ES-I3 (cell line): ENCODE data around the gene NOD2.

Experiments
- H3K36me3 ChIP-seq: 2 replicates; pipeline ENCODE4 v1.6.1; 2013; ENCODE audit warnings: mild to moderate bottlenecking, low read length, control low read depth, moderate library complexity; ENCODE audit not compliant: insufficient read depth
- H3K4me1 ChIP-seq: 2 replicates; pipeline ENCODE4 v1.6.1; 2013; ENCODE audit warnings: mild to moderate bottlenecking, control low read depth, low read length; ENCODE audit not compliant: insufficient read depth
- H3K9ac ChIP-seq: 2 replicates; pipeline ENCODE4 v1.6.1; 2013; ENCODE audit warnings: low read depth, mild to moderate bottlenecking, low read length, moderate library complexity
- H3K9me3 ChIP-seq: 2 replicates; pipeline ENCODE4 v1.6.1; 2013; ENCODE audit warnings: mild to moderate bottlenecking, low read length, moderate library complexity; ENCODE audit not compliant: control insufficient read depth, insufficient read depth

The NOD2 gene

DNA sequence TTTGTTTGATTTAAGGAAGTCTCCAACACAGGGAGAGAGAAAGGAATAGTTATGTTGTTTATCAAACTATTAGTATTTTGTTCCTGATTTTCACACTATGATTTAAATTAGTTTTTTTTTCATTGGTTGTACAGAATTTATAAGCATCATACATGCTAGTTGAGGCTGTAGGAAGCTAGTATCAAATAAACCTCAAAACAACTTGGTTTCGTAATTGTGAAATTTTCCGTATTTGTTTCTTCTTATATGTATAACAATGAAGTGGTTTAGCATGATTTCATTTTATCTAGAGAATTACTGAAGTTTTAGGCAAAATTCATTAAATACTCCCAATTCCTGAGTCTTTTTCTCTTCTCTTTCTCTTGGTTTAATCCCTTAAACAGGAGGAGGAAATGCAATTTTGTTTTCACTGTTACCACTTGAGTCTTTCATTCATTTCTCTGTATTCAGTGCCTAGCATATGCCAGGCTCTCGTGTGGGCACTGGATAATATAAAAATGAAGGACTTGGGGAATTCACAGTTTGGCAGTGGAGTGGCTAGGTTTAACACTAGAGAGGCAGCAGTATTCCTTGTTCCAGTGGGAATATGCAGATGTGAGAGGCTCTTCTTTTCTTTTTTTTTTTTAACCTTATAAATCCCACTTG, 50.3 kb downstream of the NOD2 start:
- Histone ChIP-seq H3K9ac (no peak overlapping the region), H3K4me1 (peaks cover 15% of the 10 kb centered on the region; the same call in 1 of the 2 replicates), H3K36me3 (no peaks in the 10 kb centered on the region; the same call in 1 of the 2 replicates), H3K9me3 (no peaks in the 10 kb centered on the region)

DNA sequence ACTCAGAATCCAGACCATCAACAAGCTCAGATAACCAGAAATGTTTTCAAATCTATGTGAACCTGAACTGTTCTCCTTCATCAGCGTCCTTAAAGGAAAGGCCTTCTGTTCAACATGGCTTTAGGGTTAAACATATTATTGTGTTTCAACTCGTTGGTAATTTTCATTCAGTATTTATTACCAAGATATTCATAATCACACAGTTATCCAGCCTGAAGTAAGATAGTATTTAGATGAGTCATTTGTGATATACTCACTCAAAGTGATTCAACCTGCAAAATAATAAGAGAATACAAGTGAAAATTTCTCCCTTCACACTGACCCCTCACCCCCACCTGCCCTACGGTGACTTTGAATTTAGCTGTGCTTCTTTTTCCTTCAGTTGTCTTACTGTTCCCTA, 51.5 kb downstream of the NOD2 start:
- peaks cover 15% of the 10 kb centered on the region; the same call in 1 of the 2 replicates for H3K4me1 ChIP-seq
- no peak overlapping the region for H3K9ac ChIP-seq
- no peaks in the 10 kb centered on the region for H3K9me3 ChIP-seq
- H3K36me3 ChIP-seq = no peaks in the 10 kb centered on the region; the same call in 1 of the 2 replicates

DNA sequence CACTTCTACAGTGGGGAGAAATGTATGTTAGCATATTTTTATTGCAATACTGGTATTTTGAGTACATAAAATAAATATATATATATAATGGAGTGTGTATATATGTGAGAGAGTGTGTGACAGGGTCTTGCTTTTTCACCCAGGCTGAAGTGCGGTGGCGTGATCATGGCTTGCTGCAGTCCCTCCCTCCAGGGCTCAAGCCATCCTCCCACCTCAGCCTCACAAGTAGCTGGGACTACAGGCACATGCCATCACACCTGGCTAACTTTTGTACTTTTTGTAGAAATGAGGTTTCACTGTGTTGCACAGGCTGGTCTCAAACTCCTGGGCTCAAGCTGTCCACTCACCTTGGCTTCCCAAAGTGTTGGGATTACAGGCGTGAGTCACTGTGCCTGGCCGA, 52.5 kb downstream of the NOD2 start:
- H3K9ac ChIP-seq = no peak overlapping the region
- no peaks in the 10 kb centered on the region for H3K9me3 ChIP-seq
- peaks cover 15% of the 10 kb centered on the region; the same call in 1 of the 2 replicates for H3K4me1 ChIP-seq
- H3K36me3 ChIP-seq = no peaks in the 10 kb centered on the region; the same call in 1 of the 2 replicates

DNA sequence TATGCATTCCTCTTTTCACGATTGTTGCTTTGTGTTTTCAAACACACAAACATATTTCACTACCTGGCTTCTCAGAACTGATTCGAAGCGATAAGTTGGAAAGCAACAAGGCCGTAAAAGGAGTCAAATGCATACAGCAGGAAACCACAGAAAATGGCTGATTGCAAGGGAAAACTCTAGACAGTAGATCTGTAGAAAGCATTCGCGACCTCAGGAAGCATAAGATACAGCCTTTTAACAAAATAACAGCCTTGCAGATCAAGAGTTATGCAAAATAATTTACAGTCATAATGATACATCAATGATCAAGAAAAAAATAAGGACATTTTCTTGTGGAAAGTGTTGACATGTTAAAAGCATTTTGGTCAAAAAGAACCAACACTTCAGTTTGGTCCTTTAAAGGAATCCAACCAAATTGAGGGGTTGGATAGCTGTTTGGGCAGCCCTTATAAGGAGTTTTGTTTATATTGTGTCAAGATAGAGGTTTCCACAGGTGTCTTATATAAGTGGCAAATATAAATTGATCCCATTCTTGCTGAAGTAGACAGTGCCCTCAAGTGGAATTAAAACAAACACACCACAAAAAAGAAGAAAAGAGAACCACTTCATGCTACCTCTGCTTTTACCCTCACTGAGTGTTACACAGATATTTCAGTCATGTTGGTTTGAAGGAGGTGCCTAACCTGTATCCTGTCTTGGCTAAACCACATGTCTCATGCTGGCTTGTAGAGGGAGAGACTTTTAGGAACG, 54.0 kb downstream of the NOD2 start:
- H3K9ac ChIP-seq = no peak overlapping the region
- H3K36me3 ChIP-seq = no peaks in the 10 kb centered on the region; the same call in 1 of the 2 replicates
- H3K4me1 ChIP-seq = peaks cover 15% of the 10 kb centered on the region; the same call in 1 of the 2 replicates
- no peaks in the 10 kb centered on the region for H3K9me3 ChIP-seq

DNA sequence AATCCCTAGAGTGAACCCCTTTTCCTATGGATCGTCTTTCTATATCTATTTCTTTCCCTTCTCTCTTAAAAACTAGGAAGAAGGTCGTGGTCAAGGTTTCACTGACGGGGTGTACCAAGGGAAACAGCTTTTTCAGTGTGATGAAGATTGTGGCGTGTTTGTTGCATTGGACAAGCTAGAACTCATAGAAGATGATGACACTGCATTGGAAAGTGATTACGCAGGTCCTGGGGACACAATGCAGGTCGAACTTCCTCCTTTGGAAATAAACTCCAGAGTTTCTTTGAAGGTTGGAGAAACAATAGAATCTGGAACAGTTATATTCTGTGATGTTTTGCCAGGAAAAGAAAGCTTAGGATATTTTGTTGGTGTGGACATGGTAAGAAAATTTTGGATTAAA, 58.1 kb downstream of the NOD2 start:
- Histone ChIP-seq H3K36me3 (no peaks in the 10 kb centered on the region; the same call in 1 of the 2 replicates), H3K4me1 (no peaks in the 10 kb centered on the region), H3K9ac (no peak overlapping the region), H3K9me3 (no peaks in the 10 kb centered on the region)

DNA sequence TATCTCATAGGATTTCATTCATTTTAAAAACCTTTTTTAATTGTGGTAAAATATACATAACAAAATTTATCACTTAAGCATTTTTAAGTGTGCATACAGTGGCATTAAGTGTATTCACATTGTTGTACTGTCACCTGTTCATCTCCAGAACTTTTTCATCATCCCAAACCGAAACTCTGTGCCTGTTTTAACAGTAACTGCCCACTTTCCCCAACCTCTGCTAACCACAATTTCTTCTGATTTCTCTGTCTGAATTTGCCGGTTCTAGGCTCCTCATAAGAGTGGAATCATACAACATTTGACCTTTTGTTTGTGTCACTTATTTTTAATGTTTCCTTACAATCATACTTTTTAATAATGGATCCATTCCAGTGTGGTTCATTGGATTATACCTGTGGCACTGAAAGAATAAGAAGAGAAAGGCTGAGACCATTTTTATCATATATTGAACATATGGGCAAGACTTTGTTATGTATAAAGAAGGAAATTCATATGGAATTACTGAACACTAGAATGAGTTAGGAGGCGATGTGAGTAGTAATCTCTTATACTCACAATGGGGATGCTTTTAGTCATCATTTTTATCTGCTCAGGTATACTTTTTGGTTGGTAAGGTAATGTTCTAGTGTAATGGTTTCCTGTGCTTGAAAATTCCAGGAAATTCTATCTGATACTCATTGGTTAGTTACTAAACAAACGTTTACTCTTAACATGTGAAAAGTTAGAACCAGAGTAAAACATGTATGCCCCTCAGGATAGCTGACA, 59.2 kb downstream of the NOD2 start:
- no peaks in the 10 kb centered on the region for H3K36me3 ChIP-seq
- H3K9ac ChIP-seq = no peak overlapping the region
- H3K9me3 ChIP-seq = no peaks in the 10 kb centered on the region
- H3K4me1 ChIP-seq = no peaks in the 10 kb centered on the region

DNA sequence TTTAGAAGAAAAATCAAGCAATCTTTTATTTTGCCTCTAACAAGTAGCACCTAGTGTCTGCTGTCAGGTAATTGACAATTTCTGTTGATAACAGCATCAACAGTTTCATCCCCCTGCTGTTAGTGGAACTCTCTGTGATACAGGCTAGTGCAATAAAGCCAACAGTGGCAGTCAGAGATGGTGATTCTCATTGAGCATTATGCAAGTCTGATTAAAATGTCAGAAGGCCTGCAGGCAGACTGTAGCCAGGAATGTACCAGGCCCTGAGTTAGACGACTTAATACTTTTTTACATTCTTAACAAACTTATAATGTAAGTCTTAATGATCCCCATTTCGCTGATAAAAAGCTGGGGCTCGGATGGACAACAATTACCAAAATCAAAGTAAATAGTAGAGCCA, 63.1 kb downstream of the NOD2 start:
- H3K4me1 ChIP-seq = no peaks in the 10 kb centered on the region
- no peaks in the 10 kb centered on the region for H3K36me3 ChIP-seq
- H3K9ac ChIP-seq = no peak overlapping the region
- no peaks in the 10 kb centered on the region for H3K9me3 ChIP-seq

DNA sequence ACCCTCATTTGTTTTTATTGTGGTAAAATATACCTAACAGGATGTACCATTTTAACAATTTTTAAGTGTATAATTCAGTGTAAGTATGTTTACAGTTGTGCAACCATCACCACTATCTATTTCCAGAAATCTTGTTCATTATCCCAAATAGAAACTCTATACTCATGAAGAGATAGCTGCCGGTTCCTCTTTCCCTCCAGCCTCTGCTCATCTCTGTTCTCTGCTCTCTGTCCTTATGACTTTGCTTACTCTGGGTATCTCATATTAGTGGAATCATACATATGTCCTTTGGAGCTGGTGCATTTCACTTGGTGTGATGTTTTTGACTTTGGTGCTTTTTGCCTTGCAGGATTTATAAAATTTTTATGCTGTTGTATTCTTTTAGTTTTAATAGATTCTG, 67.9 kb downstream of the NOD2 start:
- H3K36me3 ChIP-seq = no peaks in the 10 kb centered on the region
- no peak overlapping the region for H3K9ac ChIP-seq
- H3K9me3 ChIP-seq = no peaks in the 10 kb centered on the region; the same call in 1 of the 2 replicates
- H3K4me1 ChIP-seq = 0 out of 2 replicates have a peak, but pooled peaks cover 6% of the 10 kb centered on the region

DNA sequence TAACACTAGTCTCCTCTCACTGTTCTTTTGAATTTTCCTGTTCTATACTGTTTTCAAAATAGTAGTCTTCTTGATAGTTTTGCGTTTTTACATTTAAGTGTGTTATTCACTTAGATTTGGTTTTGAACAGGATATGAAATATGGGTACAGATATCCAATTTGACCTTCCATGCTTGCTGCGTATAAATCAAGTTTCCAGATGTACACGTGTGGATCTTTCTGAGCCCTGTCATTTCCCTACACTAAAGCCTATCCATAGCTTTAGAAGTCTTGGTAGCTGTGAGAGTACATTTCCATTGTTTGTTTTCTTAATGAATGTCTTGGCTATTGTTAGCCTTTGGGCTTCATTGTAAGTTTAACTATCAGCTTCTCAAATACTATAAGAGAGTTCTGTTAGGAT, 68.8 kb downstream of the NOD2 start:
- no peaks in the 10 kb centered on the region for H3K36me3 ChIP-seq
- H3K4me1 ChIP-seq = 0 out of 2 replicates have a peak, but pooled peaks cover 6% of the 10 kb centered on the region
- no peak overlapping the region for H3K9ac ChIP-seq
- H3K9me3 ChIP-seq = no peaks in the 10 kb centered on the region; the same call in 1 of the 2 replicates

DNA sequence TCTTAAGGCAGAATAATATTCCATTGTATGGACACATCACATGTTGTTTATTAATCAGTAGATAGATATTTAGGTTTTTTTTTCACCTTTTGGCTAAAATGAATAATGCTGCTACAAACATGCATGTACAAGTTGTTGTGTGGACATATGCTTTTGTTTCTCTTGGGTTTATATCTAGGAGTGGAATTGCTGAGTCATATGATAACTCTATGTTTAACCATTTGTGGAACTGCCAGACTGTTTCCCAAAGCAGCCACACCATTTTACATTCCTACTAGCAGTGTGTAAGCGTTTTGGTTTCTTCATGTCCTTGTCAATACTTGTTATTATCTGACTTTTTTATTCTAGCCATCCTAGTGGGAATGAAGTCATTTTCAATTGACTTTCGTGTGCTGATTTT, 69.8 kb downstream of the NOD2 start:
- no peaks in the 10 kb centered on the region for H3K36me3 ChIP-seq
- H3K4me1 ChIP-seq = 0 out of 2 replicates have a peak, but pooled peaks cover 6% of the 10 kb centered on the region
- no peaks in the 10 kb centered on the region; the same call in 1 of the 2 replicates for H3K9me3 ChIP-seq
- no peak overlapping the region for H3K9ac ChIP-seq

DNA sequence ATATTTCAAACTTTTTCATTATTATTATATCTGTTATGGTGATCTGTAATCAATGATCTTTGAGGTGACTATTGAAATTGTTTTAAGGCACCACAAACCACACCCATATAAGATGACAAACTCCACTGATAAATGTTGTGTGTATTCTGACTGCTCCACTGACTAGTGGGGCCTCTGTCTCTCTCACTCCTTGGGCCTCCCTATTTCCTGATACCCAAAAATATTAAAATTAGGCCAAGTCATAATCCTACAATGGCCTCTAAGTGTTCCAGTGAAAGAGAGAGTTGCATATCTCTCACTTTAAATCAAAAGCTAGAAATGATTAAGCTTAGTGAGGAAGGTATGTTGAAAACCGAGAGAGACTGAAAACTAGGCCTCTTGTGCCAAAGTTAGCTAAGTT, 71.9 kb downstream of the NOD2 start:
- H3K9ac ChIP-seq = no peak overlapping the region

DNA sequence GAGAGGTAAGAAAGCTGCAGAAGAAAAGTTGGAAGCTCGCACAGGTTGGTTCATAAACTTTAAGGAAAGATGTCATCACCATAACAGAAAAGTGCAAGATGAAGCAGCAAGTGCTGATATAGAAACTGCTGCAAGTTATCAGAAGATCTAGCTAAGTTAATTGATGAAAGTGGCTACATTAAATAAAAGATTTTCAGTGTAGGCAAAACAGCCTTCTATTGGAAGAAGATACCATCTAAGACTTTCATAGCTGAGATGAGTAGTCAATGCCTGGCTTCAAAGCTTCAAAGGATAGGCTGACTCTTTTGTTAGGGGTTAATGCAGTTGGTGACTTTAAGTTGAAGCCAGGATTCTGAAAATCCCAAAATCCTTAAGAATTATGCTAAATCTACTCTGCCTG, 72.5 kb downstream of the NOD2 start:
- Histone ChIP-seq H3K9ac (no peak overlapping the region), H3K36me3 (no peaks in the 10 kb centered on the region), H3K4me1 (0 out of 2 replicates have a peak, but pooled peaks cover 6% of the 10 kb centered on the region)

More for the DNA sequence above, 71.9 kb downstream of the NOD2 start:
- Histone ChIP-seq H3K36me3 (no peaks in the 10 kb centered on the region), H3K4me1 (0 out of 2 replicates have a peak, but pooled peaks cover 6% of the 10 kb centered on the region), H3K9me3 (no peaks in the 10 kb centered on the region; the same call in 1 of the 2 replicates)

DNA sequence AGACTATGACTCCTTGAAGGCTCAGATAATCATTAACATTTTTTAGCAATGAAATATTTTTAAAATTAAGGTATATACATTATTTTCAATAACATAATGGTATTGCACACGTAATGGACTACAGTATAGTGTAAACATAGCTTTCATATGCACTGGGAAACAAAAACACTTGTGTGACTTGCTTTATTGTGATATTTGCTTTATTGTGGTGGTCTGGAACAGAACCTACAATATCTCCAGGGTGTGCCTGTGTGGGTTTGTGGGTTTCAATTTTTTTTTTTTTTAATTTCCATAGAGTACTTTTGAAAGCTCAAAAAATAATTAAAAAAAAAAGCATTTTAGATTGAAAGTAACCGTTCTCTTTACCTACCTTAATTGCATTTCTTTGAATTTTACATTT, 73.8 kb downstream of the NOD2 start:
- no peaks in the 10 kb centered on the region; the same call in 1 of the 2 replicates for H3K9me3 ChIP-seq
- 0 out of 2 replicates have a peak, but pooled peaks cover 5% of the 10 kb centered on the region for H3K4me1 ChIP-seq
- H3K9ac ChIP-seq = no peak overlapping the region
- no peaks in the 10 kb centered on the region for H3K36me3 ChIP-seq

More for the DNA sequence above, 72.5 kb downstream of the NOD2 start:
- H3K9me3 ChIP-seq = no peaks in the 10 kb centered on the region; the same call in 1 of the 2 replicates

DNA sequence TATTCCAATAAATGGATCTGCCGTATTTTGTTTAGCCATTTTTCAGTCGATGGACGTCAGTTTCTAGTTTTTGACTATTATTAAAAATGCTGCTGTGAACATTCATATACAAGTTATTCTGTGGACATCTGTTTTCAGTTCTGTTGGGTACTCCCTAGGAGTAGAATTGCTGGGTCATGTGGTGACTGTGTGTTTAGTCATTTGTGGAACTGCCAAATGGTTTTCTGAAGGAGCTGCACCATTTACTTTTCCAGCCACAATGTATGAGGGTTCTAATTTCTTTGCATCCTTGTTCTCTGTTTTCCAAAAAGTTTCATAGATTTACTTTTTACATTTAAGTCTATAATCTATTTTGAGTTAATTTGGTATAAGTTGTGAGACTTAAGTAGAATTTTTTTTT, 78.0 kb downstream of the NOD2 start:
- Histone ChIP-seq H3K9me3 (no peaks in the 10 kb centered on the region; the same call in 1 of the 2 replicates), H3K36me3 (no peaks in the 10 kb centered on the region), H3K4me1 (no peaks in the 10 kb centered on the region), H3K9ac (no peak overlapping the region)
